Activated CD8-positive, alpha-beta memory T cell treated with anti-CD3 and anti-CD28 coated beads, Interleukin-2, amount 50 U/mL, for 4 hours (primary cell): ENCODE results near the gene SLC35D1.

ENCODE experiments used
- DNase-seq: peaks from one replicate; pipeline ENCODE4 v3.0.0-alpha.2; 2020

SLC35D1 gene

DNA sequence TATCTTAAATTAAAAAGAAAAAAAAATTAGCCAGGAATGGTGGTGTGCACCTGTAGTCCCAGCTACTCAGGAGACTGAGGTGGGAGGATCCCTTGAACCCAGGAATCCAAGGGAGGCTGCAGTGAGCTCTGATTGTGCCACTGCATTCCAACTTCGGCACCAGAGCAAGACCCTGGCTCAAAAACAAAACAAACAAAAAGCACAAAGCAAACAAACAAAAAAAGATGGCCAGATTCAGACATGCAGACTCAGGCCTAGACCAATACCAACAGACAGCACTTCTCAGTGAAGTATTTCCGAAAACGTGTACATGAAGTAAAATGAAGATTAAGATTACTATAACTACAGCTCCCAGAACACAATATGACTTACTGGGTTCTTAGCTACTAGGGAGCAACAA is 10.6 kb downstream of the SLC35D1 start:
- DNase-seq: no peak

DNA sequence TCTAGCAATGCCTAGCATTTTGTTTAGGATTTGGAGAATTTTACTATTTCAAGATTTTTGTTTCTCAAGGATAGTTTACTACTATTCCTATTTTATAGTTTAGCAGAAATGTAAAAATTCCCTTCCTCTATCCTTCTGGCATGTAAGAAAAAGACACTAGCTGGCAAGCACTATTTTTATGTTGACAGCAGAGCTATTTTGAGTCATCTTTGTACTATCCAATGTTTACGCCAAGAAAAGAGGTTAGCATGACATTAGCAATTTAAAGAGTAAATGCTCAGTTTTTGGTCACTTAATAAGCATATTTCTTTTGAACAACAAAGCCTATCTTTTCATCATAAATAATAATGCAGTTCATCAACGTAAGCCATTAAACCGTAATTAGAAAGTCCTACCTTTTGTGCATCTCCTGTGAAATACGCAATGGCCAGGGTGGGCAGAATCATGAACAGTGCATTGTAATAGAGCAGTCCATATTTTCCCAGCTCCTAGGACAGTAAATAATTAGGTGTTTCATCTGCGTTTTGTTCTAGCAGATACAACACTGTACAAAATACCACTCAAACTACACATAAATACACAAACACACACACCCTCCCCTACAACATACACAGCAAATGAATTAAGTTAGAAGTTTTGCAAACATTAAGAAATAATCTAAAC is 12.0 kb downstream of the SLC35D1 start:
- no peak for DNase-seq

DNA sequence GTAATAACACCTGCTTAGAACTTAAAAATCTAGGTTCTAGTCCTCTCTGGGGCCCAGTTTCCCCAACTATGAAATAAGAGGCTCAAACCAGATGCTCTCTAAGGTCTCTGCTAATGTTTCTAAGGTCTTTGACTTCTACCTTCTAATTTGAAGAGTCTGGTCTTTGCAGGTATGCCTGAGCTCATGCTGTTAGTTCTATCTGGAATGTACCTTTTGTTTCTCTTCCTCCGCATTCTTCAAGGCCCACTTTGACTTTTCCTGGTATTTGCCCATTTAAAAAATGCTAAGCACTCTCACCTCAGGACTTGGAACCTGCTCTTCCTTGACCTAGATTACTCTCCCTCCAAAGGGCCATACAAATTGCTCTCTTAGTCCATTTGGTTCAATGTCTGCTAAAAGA is 13.5 kb downstream of the SLC35D1 start:
- DNase-seq: no peak

DNA sequence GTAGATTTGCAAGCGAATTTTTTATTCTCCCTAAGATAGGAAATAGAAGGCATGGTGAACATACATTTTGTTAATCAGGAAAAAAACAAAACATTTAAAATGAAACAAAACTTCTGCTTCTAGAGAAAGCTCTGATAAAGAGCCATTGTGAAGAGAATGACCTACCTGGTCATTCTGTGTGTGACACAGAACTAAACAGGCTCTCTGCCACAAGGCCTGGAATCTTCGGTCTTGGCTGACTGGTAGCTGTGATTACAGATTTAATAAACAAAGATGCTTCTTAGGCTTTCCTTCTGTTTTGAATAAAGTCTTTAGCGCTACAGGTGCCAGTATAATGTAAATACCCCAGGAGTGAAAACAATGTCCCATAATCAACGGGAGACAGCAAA is 22.1 kb downstream of the SLC35D1 start:
- no peak for DNase-seq

DNA sequence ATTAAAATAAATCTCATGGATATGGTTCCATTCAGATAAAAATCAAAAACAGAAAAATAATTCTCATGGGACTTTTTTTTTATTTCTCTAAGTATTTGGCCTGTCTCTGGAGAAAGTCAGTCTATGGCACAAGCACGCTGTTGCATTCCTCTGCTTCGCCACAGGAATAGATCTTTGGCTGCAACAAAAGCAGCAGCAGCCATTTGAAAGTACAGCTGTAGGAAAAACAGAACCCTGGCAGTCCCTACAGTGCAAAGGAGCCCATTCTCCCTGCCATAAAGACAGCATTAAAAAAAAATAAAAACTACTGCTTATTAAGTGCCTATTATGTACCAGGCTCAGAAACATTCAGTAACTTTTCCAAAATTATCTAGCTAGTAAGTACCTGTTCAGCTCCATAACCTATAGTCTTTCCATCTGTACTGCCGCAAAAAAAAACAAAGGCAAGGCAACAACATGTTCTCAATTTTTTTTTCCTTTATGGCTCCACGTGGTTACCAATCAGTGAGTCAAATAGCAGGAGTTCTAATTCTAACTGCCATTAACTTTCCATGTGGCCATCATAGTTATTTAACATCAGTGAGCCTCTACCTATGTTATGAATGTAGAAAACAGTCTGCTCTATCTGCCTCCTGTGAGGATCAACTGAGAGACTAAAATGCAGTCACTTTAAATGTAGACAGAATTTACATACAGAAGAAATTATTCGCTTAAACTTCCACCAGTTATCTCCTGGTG is 22.7 kb downstream of the SLC35D1 start:
- DNase-seq: no peak

DNA sequence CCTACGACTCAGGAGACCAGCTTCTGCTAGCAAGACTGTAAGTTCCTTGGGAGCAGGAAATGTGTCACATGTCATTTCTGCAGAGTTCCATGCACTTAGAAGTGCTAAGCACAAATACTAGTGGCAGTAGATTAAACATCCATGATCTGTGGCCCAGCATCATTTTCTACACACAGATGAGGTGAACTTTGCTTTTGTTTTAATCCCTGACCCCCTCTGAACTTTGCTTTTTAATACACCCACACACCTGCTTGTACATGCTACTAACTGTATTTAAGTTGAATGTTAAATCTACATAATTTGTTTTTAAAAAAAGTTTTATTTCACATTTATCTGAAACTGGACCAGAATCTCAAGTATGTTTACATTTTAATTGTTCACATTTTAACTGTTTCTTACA is 24.5 kb downstream of the SLC35D1 start:
- no peak for DNase-seq

DNA sequence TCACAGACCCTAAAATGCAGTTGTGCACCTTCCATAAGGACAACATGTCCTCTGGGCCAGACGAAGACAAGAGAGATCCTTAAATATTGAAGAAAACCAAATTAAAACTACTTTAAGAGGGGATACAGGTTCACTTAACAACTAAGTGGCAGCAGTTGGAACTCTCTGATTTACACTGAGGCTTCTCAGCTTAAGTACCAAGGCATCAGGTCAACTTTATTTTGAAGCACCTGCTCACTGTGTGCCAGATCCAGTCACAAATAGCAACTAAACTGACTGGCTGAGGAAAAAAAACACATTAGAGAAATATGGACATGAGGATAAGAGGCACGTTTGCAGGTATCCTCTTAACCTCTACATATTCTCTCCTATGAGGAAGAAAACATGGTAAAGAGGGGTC is 33.2 kb downstream of the SLC35D1 start:
- no peak for DNase-seq

DNA sequence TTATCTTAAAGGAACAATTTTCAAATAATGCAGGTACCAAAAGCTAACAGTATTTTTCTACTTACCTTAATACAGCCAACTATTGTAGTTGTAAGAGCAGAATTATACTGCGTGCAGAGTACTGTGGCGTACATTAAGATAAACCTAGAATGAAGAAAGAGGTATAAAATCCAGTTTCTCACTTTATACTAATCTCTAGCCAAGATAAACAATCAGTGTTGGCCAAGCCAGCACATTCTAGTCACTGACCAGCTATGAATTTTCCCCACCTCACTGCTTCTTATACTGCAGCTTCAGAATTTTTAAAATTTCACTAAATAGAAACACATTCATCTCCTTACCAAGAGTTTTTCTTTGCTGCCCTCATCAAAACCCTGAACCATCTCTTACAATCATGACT is 33.6 kb downstream of the SLC35D1 start:
- DNase-seq: no peak

DNA sequence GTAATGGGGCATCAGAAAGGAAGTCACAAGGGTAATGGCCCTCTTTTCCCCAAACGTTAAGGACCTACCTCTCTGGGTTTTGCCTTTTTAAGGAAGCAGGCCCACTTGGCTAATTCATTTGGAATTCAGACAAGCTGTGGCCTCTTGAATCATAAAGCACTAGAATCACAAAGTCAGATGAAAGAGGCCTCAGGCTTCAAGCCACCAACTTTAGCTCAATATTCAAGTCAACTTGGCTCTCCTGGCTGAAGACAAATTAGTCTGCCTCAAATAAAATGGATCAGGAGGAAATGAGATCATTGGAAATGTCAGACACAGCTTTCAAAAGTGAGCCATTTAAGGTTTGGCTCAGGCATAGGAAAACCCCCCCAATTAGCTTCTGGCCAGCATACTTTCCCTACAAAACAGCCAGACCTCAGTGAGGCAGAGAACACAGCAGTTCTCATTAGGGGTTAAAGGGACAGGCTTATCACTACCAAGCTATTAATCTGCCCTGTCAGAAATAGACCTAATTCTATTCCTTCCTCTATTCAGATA is 34.3 kb downstream of the SLC35D1 start:
- DNase-seq: no peak

DNA sequence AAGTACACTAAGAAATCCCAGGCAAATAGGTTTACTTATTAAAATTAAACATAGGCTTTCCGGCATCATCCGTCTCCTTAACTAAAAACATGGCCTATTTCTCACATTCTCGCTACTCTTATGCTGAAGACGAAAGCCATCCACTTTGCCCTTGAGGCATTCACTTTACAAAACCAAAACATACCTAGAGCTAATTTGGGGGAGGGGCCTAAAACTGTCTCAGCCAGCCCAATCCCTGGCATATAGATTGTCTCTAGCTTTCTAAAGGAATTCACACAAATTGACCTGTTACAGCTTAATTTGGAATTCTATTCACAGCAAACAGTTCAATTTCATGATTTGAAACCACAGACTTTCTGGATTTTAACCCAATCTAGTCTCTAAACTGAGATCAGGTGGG is 34.8 kb downstream of the SLC35D1 start:
- DNase-seq: no peak

DNA sequence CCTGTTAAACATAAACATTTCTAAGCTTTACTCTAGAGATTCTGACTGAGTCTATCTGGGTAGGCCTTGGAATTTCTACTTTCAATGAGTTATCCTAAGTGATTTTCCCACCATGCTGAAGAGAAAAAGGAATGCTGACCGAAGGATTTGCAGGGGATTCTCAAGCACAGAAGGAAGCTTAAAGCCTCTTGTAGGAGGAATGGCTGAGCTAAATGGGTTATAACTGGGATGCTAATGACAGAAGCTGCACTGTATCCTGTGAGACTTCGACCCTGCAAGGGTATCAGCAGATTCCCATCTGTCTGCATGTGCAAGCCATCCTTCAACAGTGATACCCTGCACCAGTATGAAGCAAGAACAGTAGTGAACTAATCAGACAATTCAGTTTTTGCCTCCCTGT is 35.4 kb downstream of the SLC35D1 start:
- no peak for DNase-seq

DNA sequence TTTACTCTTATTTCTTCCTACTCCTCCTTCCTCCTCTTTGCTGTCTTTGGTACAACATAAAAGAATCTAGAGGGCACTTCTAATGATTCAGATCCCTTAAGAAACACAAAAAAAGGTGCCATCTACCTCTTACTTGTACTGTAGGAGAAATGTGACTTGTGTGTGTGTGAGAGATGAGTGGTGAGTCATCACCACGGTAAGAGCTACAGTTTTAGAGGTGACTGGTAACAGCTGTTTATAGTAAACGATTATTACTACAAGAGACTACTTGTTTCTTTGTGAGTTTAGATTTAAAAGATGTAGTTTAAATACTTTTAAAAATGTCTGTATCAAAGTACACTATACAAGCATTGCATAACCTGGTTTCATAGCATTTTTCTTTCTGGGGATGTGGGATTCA is 40.4 kb downstream of the SLC35D1 start:
- DNase-seq: no peak

DNA sequence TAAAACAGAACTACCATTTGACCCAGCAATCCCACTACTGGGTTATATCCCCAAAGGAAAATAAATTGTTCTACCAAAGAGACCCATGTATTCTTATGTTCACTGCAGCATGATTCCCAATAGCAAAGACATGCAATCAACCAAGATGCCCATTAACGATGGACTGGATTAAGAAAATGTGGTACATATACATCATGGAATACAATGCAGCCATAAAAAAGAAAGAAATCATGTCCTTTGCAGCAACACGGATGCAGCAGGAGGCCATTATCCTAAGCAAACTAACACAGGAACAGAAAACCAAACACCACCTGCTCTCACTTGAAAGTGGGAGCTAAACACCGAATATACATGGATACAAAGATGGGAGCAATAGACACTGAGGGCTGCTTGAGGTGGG is 44.2 kb downstream of the SLC35D1 start:
- DNase-seq: no peak

DNA sequence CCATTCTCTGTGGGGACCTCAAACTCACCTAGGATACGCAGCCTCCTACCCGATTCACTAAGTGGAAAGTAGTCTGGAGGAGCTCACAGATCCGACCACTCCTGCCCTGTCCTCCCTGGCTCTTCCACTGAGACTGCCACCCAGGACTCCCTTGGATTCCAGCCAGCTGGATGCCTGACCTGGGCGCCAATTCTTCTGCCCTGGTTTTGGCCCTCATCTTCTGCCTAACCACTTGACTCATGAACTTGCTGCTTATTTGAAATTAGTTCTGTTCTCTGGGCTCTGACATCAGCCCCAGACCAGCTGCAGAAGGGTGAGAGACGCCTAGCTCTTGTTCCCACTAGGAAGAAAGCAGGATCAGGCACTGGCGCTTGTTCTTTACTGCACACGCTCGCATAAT is 48.9 kb downstream of the SLC35D1 start:
- no peak for DNase-seq

DNA sequence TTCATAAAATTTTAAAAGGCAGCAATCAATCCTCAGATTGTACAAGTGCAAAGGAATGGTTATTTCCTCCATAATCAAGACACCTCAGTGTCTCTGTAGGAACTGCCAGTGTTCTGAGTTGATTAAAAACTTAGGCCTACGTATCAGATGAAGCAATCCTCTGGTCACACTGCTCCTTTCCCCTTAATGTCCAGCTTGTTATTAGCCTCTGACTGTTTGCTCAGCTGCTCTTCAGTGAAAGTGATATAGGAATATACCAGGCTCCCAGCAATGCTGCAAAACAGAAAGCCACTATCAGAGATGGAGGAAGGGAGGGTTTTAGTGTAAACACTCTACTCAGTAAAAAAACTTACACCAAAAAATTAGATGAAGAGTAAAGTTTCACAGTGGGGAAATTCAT is 49.8 kb downstream of the SLC35D1 start:
- no peak for DNase-seq

DNA sequence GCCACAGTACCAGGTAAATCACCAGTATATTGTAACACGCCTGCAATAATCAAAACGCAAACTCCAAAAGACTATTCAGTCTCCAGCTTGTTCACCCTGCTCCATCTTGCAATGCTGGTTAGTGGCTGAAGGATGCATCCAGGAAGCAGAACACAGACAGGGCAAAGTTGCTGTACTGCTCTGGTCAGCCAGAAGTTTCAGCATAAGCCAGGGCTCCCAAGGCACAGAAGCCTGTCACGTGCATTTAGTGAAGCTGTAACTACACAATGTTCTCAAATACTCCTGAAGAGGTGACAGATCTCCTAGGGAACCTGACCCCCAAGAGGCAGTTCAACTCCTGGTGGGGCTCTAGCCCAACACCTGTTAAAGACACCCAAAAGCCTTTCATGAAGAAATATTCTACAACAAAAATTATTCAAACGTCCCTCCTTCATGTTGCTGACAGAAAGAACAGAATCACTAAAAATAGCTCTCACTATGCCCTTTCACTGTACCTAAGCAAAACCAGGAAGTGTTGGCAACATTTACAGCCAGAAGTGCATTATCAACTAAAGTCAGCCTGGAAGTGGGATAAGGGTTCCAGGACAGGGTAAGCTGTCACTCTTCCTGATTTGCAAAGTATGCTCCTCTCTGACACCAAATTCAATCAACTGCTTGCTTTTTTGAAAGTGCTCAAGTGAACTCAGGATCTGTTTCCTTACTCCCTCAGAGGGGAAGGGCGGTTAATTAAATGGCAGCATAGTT is 52.1 kb downstream of the SLC35D1 start:
- DNase-seq: no peak

DNA sequence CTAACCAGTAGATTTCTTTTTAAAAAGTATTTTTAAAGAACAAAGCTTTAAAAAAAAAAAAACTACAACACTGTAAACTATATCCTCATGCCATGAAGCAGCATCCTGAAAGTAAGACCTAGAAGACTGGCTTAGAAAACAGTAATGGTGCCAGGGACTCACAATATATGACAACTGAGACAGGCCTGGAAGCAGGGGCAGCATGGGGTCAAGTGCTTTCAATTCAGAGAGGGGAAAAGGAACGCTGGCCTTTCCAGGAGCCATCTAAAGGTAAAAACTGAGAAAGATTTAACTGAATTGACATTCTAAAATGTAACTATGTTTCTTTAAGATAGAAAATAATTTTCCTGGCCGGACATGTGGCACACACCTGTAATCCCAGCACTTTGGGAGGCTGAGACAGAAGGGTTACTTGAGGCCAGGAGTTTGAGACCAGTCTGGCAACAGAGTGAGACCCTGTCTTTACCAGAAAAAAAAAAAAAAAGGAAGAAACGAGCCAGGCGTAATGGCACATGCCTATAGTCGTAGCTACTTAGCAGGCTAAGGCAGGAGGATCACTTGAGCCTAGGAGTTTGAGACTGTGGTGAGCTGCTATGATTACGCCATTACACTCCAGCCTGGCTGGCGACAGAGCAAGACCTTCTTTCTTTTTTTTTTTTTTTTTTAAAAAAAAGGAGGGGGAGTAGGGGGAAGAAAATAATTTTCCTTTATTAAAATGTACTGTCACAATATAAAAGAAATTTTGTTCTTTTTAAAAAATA is 54.1 kb downstream of the SLC35D1 start:
- no peak for DNase-seq

DNA sequence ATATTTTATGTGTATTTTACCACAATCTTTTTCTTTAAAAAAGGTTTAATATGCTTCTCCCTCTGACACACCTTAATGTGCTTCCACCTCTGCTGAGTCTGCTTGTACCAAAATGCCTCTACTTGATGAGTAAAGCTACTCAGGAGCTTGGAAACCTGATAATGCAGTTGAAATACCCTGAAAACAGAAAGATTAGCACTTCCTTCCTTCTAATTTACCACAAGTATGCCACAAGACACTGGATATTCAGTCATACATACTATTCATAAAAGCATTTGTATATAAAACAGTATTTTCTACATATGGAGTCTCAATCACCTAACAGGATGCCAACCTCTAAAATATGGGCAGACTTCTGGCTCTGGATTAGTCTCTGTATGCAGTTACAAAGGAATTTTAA is 55.0 kb downstream of the SLC35D1 start:
- no peak for DNase-seq

DNA sequence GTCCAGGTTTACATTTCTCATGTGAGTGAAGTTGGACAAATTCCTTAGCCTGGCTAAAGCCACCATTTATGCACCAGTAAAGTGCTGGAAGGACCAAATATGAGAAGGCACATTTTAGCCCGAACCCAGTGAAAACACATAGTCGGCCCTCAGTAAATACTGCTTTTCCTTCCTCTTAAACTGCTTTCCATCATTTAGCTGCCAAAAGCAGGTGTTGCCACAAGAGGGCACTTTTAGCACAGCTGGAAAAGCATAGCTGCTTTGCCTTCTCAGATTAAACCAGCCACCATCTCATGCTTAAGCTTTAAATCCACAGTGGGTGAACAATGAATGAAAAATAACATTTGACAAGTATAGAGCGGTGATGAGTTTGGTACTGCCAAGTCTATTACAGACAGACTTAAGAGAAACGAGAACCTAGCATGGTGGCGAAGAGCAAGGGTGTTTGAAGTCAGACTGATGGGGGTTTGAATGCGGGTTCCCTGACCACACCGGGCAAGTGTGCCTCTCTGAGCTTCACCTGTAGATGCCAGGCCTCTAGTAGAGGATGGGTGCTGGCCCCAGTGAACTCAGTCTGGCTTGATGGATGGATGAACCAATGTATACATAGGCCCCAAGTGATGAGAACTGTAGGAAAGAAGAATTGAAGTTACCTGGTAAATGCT is 57.8 kb downstream of the SLC35D1 start:
- DNase-seq: peak; percentile 59

DNA sequence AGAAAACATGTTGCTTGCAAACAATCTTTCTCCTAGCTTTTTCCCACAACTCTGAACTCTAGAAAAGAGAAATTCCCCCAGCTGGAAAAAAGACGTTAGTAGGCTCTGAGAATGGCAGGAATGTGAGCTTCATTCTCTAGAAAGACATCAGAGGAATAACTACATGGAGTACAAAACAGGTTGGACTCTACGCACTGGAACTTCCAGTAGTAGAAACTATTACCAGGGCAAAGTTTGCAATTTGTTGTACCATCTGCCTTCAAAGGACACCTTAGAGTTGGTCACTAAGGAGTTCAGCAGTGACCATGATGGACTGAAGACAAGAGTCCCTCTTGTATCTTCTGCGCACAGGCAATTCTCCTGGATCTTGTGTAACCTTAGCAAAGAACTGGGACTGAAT is 60.9 kb downstream of the SLC35D1 start:
- no peak for DNase-seq

DNA sequence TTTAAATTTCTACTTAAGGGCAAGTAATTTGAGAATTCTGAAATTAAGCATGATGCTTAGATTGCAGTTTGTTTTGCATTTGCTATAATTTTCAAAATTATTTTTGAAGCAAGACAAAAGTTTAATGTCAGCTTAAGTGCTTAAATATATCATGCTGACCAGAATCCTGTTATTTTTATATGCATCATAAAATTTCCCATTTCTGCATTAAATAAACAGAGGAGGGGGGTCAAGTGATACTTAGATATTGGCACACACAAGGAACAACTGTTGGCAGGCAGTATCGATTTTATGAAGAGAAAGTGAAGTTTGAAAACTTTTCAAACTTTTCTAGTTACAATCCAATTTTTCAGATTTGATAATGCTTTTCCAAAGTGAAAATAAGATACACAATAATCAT is 68.1 kb downstream of the SLC35D1 start:
- DNase-seq: no peak

DNA sequence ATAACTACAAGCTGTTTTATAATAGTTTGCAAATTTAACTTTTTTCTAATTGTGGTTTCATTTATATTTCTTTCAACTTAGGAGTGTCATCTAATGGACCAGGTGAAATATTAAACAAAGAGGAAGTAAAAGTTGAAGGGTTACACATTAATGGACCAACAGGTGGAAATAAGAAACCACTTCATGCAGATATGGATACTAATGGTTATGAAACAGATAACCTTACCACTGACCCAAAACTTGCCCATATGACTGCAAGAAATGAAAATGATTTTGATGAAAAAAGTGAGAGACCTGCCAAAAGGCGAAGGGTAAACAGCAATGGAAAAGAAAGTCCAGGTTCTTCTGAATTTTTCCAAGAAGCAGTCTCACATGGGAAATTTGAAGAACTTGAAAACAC is 69.5 kb downstream of the SLC35D1 start:
- no peak for DNase-seq
